ENCODE measurements around the gene ADAMTSL1.

ADAMTSL1 gene

DNA sequence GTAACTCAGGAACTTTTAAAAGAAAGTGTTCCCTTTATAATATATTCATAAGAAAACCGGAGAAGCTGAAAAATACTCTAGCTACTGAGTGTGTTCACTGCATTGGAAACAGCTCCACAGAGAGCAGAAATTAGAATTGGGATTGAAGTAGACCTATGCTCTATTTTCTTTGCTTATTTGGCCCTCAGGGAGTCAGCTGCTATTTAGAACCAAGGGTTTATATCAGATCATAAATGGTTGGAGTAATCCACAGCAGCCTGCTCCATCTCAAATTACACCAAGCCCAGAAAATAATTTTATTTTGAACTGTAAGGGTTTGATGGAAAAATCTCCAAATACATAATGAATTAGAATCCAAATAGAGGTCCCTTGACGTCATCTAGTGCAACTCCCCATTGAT lies 202.6 kb downstream of the ADAMTSL1 start:
- Histone ChIP-seq H3K27me3 (ENCODE audit: insufficient read depth, poor library complexity, severe bottlenecking) (no peaks in the 10 kb centered on the region), H3K27ac (replicated peaks) (no peak overlapping the region), H3K4me3 (replicated peaks; ENCODE audit: insufficient read depth, low read length) (no peak overlapping the region)
- TF ChIP-seq, protein P1, sequence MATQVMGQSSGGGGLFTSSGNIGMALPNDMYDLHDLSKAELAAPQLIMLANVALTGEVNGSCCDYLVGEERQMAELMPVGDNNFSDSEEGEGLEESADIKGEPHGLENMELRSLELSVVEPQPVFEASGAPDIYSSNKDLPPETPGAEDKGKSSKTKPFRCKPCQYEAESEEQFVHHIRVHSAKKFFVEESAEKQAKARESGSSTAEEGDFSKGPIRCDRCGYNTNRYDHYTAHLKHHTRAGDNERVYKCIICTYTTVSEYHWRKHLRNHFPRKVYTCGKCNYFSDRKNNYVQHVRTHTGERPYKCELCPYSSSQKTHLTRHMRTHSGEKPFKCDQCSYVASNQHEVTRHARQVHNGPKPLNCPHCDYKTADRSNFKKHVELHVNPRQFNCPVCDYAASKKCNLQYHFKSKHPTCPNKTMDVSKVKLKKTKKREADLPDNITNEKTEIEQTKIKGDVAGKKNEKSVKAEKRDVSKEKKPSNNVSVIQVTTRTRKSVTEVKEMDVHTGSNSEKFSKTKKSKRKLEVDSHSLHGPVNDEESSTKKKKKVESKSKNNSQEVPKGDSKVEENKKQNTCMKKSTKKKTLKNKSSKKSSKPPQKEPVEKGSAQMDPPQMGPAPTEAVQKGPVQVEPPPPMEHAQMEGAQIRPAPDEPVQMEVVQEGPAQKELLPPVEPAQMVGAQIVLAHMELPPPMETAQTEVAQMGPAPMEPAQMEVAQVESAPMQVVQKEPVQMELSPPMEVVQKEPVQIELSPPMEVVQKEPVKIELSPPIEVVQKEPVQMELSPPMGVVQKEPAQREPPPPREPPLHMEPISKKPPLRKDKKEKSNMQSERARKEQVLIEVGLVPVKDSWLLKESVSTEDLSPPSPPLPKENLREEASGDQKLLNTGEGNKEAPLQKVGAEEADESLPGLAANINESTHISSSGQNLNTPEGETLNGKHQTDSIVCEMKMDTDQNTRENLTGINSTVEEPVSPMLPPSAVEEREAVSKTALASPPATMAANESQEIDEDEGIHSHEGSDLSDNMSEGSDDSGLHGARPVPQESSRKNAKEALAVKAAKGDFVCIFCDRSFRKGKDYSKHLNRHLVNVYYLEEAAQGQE (IDR thresholded peaks at IDR 0.05; ENCODE audit: insufficient replicate concordance, low read depth), result no peak
- no peak for TF ChIP-seq POLR2AphosphoS5 (IDR thresholded peaks at IDR 0.05; ENCODE audit: low read depth)
- no peak for TF ChIP-seq SPI1 (IDR thresholded peaks at IDR 0.05; ENCODE audit: borderline replicate concordance, low read depth)
- TF ChIP-seq, protein P2, sequence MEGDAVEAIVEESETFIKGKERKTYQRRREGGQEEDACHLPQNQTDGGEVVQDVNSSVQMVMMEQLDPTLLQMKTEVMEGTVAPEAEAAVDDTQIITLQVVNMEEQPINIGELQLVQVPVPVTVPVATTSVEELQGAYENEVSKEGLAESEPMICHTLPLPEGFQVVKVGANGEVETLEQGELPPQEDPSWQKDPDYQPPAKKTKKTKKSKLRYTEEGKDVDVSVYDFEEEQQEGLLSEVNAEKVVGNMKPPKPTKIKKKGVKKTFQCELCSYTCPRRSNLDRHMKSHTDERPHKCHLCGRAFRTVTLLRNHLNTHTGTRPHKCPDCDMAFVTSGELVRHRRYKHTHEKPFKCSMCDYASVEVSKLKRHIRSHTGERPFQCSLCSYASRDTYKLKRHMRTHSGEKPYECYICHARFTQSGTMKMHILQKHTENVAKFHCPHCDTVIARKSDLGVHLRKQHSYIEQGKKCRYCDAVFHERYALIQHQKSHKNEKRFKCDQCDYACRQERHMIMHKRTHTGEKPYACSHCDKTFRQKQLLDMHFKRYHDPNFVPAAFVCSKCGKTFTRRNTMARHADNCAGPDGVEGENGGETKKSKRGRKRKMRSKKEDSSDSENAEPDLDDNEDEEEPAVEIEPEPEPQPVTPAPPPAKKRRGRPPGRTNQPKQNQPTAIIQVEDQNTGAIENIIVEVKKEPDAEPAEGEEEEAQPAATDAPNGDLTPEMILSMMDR (IDR thresholded peaks at IDR 0.05; ENCODE audit: insufficient read depth, low read length), result no peak
- no peak for TF ChIP-seq GABPA (IDR thresholded peaks at IDR 0.05; ENCODE audit: low read depth)
- no peak for DNase-seq (ENCODE audit: low read depth in 1 of 2, low spot score in 1 of 2)

DNA sequence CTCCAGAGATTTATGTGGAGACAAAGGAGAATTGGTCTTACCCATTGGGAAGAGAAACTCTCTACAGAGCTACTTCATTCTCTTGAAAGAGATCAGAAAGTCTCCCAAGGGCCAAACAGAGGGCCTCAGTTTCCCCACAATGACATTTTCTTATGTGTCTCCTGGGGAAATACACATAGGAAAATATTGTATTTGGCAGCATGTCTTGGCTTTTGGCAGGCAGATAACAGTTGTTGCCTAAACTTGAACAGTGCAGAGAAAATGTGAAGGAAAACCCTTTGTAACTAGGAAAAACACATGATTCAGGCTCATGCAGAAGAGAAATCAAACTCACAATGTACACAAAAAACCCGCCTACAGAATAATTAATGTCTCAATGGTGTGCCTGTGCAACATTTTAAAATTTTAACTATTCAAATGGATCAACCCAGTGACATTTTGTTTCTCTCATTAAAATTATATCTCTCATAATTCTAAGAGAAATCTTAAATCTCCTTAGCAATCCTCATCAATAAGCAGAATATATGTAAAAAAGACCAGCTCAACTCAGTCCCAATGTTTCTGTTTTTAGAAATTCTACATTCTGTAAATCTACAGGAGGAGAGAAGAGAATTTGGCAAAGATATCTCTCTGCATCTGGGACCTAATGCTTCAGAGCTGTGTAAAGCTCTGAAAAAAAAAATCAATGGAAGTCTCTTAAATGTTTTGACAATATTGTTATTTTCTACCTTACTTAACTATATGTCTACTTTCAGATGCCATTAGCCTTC lies 205.1 kb downstream of the ADAMTSL1 start:
- TF ChIP-seq, protein P1 (IDR thresholded peaks at IDR 0.05; ENCODE audit: insufficient replicate concordance, low read depth), result no peak
- TF ChIP-seq GABPA (IDR thresholded peaks at IDR 0.05; ENCODE audit: low read depth) (no peak), POLR2AphosphoS5 (IDR thresholded peaks at IDR 0.05; ENCODE audit: low read depth) (no peak), SPI1 (IDR thresholded peaks at IDR 0.05; ENCODE audit: borderline replicate concordance, low read depth) (no peak)
- TF ChIP-seq, protein P2 (IDR thresholded peaks at IDR 0.05; ENCODE audit: insufficient read depth, low read length), result no peak
- H3K27me3 ChIP-seq (ENCODE audit: insufficient read depth, poor library complexity, severe bottlenecking), result no peaks in the 10 kb centered on the region
- H3K4me3 ChIP-seq (replicated peaks; ENCODE audit: insufficient read depth, low read length), result no peak overlapping the region
- H3K27ac ChIP-seq (replicated peaks), result no peak overlapping the region
- no peak for DNase-seq (ENCODE audit: low read depth in 1 of 2, low spot score in 1 of 2)

DNA sequence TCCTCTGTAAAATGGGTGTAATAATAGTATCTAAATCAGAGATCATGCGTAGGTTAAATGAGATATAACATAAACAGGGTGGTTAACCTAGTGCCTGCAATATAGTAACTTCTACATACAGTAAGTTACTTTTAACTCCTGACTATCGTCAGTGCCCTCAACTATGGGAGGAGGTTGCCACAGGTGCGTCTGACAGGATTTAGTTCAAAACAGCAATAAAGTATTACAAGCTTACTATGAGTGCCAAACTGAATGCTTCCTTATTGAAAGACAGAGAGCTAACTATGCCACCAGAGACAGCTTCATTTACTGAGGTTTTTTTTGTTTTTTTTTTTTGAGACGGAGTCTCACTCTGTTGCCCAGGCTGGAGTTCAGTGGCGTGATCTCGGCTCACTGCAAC lies 209.0 kb downstream of the ADAMTSL1 start:
- DNase-seq (ENCODE audit: low read depth in 1 of 2, low spot score in 1 of 2), result no peak
- Histone ChIP-seq H3K27ac (replicated peaks) (no peak overlapping the region), H3K4me3 (replicated peaks; ENCODE audit: insufficient read depth, low read length) (no peak overlapping the region), H3K27me3 (ENCODE audit: insufficient read depth, poor library complexity, severe bottlenecking) (no peaks in the 10 kb centered on the region)
- TF ChIP-seq SPI1 (IDR thresholded peaks at IDR 0.05; ENCODE audit: borderline replicate concordance, low read depth), result no peak
- TF ChIP-seq, protein P2 (IDR thresholded peaks at IDR 0.05; ENCODE audit: insufficient read depth, low read length), result no peak
- TF ChIP-seq POLR2AphosphoS5 (IDR thresholded peaks at IDR 0.05; ENCODE audit: low read depth), result no peak
- TF ChIP-seq, protein P1 (IDR thresholded peaks at IDR 0.05; ENCODE audit: insufficient replicate concordance, low read depth), result no peak
- TF ChIP-seq GABPA (IDR thresholded peaks at IDR 0.05; ENCODE audit: low read depth), result no peak

Data from HL-60 (cell line).